Measurements from ENCODE around the gene DHRS7B. TPM values are rescaled to one million over a fixed set of nuclear protein-coding genes. Genes with fewer than 3 reads are reported as not detected.

The DHRS7B gene
- total RNA-seq, 2 donors from 2014 or later: 25.2 to 39.6 TPM

DNA sequence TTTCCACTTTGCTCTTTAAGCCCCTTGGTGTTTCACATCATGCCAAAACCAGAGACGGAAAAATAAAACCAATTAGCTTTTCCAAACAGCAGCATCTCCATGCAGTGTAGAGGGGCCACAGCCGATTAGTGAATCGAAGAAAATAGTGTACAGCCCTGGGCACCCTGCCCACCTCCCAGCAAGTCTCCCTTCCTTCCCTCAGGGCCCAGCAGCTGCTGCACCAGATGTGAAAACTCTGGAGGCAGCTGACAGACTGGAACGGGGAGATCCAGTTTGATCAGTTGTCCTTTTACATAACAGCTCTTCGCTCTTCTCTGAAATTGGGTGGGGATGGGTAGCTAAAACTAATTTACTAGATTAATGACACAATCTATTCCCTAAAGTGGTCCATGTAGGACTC is 67.9 kb downstream of the DHRS7B start:
- DNase-seq: peak; percentile 48
- intact Hi-C loops (cut with DNase I): no loop called here
- peak; percentile 51 to 74 for ATAC-seq

DNA sequence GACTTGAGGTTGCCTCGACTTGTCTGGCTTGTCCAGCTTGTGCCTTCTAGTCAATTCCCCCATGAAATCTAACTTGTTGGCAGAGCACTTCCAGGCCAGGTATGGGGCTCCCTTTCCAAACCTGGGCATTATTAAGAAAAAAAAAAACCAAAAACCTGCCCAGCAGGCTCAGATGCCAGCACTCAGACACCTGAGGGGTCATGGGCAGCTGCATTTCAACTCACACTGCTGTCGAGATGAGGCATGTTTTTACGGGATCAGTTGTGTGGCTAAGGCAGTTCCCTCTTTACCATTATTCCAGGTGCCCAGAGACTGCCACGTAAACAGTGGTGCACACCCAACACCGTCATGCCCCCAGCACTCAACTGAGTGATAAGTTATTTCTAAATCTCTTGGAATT is 69.4 kb downstream of the DHRS7B start:
- DNase-seq: no peak
- ATAC-seq: no peak
- intact Hi-C loops (cut with DNase I): no loop called here

GRCh38 chr17:21198411-21198810 is 71.6 kb downstream of the DHRS7B start:
- intact Hi-C loops (cut with DNase I): no loop called here
- peak in 1 of 2 donors; percentile 7 for ATAC-seq
- DNase-seq: no peak

- intact Hi-C loops (cut with DNase I): no loop called here
- DNase-seq (no peak), ATAC-seq (peak in 1 of 2 donors; percentile 13)
Measured at GRCh38 chr17:21199311-21199710, 72.5 kb downstream of the DHRS7B start.

GRCh38 chr17:21199856-21200255 is 73.1 kb downstream of the DHRS7B start:
- intact Hi-C loops (cut with DNase I): no loop called here
- DNase-seq: no peak
- no peak for ATAC-seq

- intact Hi-C loops (cut with DNase I): no loop called here
- no peak for ATAC-seq
- no peak for DNase-seq
Measured at GRCh38 chr17:21200590-21201297, 74.0 kb downstream of the DHRS7B start.

GRCh38 chr17:21201298-21201595 is 74.5 kb downstream of the DHRS7B start:
- ATAC-seq (peak; percentile 21 to 45), DNase-seq (no peak)
- intact Hi-C loops (cut with DNase I): no loop called here

GRCh38 chr17:21201874-21202273 is 75.1 kb downstream of the DHRS7B start:
- no peak for DNase-seq

DNA sequence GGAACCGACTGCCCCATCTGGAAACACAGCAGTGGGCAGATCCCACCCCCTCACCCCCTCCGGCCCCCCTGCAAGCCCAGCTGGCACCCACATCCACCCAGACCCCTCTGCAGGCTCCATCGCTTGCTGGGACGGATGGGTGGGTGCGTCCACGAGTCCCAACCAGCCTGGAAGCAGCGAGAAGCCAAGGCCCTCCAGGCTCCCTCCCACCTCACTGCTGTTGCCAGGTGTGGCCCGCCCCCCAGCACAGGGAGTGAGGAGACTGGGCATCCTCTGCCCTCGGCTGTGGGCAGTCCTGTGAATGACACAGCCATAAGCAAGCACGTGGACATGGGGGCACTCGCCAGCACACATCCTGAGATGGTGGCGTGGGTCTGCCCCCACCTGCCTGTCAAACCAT is 75.7 kb downstream of the DHRS7B start:
- intact Hi-C loops (cut with DNase I): no loop called here
- ATAC-seq: no peak
- no peak for DNase-seq

More at GRCh38 chr17:21201874-21202273, 75.1 kb downstream of the DHRS7B start:
- no peak for ATAC-seq
- intact Hi-C loops (cut with DNase I): no loop called here

GRCh38 chr17:21204935-21205334 is 78.2 kb downstream of the DHRS7B start:
- ATAC-seq (peak in 1 of 2 donors; percentile 14), DNase-seq (no peak)
- intact Hi-C loops (cut with DNase I): no loop called here

- intact Hi-C loops (cut with DNase I): no loop called here
- ATAC-seq (no peak), DNase-seq (no peak)
Measured at GRCh38 chr17:21208352-21208751, 81.6 kb downstream of the DHRS7B start.

- ATAC-seq: no peak
- intact Hi-C loops (cut with DNase I): loop anchor here in 1 of 2 donors (5.0 kb wide), 2 partner anchors 42 to 82 kb away; partner anchors contain the start of gene DHRS7B
- peak; percentile 36 for DNase-seq
Measured at GRCh38 chr17:21209511-21210175, 82.9 kb downstream of the DHRS7B start.

DNA sequence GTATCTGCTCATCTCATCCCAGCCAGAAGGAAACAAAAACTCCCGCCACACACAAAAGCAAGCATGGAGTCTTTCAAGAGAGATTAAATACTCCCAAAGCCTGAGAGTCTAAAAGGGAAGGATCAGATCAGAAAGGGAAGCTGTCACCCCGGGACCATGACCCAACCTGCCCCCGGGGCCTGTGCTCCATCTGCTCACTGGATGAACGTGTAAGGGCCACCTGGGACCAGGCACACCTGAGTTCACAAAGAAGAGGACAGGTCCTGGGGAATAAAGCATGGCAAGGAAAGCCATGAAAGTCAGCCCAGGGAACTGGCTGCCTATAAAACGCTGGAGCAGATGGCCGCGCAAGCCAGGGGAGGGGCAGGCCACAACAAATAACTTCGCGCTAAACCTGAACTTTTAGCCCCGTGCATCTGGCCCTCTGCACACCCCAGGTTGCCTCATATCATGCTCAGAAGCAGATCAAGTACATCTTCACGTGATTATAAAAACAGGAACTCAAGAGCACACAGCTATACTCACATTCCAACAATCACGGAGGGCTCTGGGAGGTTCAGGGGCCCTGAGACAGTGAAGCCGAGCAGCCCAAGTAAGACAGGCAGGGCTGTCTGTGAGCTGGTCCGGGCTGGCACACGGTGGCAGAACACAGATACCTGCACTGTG is 83.8 kb downstream of the DHRS7B start:
- ATAC-seq: no peak
- DNase-seq: no peak
- intact Hi-C loops (cut with DNase I): loop anchor here in 1 of 2 donors (5.0 kb wide), 2 partner anchors 43 to 83 kb away; partner anchors contain the start of gene DHRS7B

- intact Hi-C loops (cut with DNase I): loop anchor here in 1 of 2 donors (5.0 kb wide), 2 partner anchors 45 to 85 kb away; partner anchors contain the start of gene DHRS7B
- ATAC-seq (no peak), DNase-seq (no peak)
Measured at GRCh38 chr17:21211825-21212479, 85.2 kb downstream of the DHRS7B start.

GRCh38 chr17:21212826-21213637 is 86.3 kb downstream of the DHRS7B start:
- intact Hi-C loops (cut with DNase I): loop anchor here in 1 of 2 donors (5.0 kb wide), 2 partner anchors 46 to 86 kb away; partner anchors contain the start of gene DHRS7B
- no peak for ATAC-seq
- no peak for DNase-seq

DNA sequence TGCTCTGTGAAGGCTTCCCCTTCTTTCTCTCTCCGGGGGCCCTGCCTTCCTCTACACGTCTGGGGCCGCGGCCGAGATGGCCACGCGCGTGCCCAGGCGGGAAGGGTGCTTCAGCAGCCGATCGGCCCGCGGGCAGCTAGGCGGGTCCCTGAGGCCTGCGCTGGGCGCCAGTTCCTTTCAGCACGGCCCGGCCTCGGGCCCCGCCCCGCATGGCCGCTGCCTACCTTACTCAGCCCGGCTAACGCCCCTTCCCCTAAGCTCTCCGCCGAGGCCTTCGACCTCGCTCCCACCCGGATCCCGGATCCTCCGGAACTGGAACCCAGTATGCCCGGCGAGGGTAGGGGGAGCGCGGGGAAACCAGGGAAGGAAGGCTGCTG is 86.9 kb downstream of the DHRS7B start:
- DNase-seq: peak; percentile 70
- intact Hi-C loops (cut with DNase I): loop anchor here in 1 of 2 donors (5.0 kb wide), 2 partner anchors 46 to 86 kb away; partner anchors contain the start of gene DHRS7B
- peak; percentile 12 to 56 for ATAC-seq

GRCh38 chr17:21214015-21214776 is 87.4 kb downstream of the DHRS7B start, which contains the start of gene TMEM11:
TSS of gene TMEM11 (minus strand) at chr17:21214161. CDS start at chr17:21214152, 9 bp downstream.
- intact Hi-C loops (cut with DNase I): loop anchor here in 1 of 2 donors (5.0 kb wide), 2 partner anchors 47 to 87 kb away; partner anchors contain the start of gene DHRS7B

More at GRCh38 chr17:21214015-21214776, 87.4 kb downstream of the DHRS7B start, which contains the start of gene TMEM11:
- DNase-seq: peak; percentile 98
- ATAC-seq: peak; percentile 97

Data from left cardiac atrium (tissue), 4 donors.